Measurements from ENCODE around the gene PCSK6.
"Not testable (repeated sequence)": the region's sequence is repeated elsewhere in the genome, so short reads cannot be mapped to it uniquely, and the experiment has no call there.

The PCSK6 gene

DNA sequence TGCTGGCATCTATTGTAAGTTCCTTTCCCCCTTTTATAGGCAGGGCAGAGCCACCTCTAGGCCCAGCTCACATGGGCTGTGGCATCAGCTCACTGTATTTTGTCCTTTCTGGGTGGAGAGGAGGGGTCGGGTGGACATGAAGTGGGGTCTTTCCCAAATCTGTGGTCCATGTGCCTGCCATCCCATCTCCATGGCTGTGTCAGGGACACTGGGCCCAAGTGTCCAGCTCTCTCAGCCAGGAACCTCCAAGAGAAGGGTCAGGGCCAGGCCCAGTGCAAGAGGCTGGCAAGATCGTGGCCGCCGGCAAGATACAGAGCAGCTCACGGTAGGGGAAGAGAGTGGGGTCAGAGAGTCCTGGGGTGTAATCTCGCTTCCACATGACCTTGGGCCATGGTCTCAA lies 85.3 kb downstream of the PCSK6 start:
- CTCF ChIA-PET = no interaction called here

DNA sequence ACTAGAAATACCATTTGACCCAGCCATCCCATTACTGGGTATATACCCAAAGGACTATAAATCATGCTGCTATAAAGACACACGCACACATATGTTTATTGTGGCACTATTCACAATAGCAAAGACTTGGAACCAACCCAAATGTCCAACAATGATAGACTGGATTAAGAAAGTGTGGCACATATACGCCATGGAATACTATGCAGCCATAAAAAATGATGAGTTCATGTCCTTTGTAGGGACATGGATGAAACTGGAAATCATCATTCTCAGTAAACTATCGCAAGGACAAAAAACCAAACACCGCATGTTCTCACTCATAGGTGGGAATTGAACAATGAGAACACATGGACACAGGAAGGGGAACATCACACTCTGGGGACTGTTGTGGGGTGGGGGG lies 86.6 kb downstream of the PCSK6 start:
- CTCF ChIA-PET; DNase-seq (ENCODE audit: extremely low spot score); POLR2A ChIA-PET: not testable (repeated sequence)

More for the DNA sequence above, 85.3 kb downstream of the PCSK6 start:
- POLR2A ChIA-PET = no interaction called here
- TF ChIP-seq FOXA1 (IDR thresholded peaks at IDR 0.05) (no peak), FOXK2 (IDR thresholded peaks at IDR 0.05) (no peak), FOXM1 (IDR thresholded peaks at IDR 0.05; ENCODE audit: borderline replicate concordance) (no peak), BHLHE40 (IDR thresholded peaks at IDR 0.05; ENCODE audit: borderline replicate concordance) (no peak)
- DNase-seq (ENCODE audit: extremely low spot score) = no peak

DNA sequence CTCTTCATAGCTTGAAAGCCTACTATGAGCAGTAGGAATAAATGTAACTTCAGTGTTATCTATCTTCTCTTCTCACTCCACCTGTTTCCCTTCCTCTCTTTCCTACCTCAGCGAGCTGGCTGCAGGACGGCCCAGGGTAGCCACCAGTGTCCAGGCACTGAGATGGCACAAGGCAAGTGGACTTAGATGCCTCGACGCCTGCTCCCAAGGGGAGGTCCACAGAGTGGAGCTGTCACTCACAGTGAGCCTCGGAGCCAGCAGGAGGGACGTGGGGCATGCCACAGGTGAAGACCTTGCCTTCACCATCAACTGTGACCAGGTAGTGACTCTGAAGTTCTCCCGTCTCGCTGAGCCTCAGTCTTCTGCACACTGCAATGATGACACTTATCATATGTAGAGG lies 88.2 kb downstream of the PCSK6 start:
- POLR2A ChIA-PET = no interaction called here
- CTCF ChIA-PET = no interaction called here
- TF ChIP-seq FOXK2 (IDR thresholded peaks at IDR 0.05) = no peak
- DNase-seq (ENCODE audit: extremely low spot score) = no peak

DNA sequence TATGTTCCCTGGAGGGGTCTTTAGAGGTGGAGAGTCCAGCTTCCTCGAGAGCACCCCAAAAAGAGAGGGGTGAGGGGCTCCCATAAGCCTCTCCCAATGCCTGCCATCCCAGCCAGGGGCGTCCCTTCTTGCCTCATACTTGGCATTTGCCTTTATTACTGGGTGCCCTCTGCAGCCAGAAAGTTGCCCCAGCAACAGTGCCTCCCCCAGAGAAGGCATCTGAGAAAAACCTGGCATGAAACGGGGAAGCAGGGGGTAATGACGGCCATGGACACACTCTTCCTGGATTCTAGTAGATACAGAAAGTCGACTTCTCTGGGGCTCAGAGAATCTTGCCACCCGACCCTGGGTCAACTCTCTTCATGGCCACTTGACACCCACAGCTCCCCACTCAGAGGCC lies 90.1 kb downstream of the PCSK6 start:
- DNase-seq (ENCODE audit: extremely low spot score) = no peak
- TF ChIP-seq, protein P1, sequence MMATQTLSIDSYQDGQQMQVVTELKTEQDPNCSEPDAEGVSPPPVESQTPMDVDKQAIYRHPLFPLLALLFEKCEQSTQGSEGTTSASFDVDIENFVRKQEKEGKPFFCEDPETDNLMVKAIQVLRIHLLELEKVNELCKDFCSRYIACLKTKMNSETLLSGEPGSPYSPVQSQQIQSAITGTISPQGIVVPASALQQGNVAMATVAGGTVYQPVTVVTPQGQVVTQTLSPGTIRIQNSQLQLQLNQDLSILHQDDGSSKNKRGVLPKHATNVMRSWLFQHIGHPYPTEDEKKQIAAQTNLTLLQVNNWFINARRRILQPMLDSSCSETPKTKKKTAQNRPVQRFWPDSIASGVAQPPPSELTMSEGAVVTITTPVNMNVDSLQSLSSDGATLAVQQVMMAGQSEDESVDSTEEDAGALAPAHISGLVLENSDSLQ (IDR thresholded peaks at IDR 0.05) = no peak
- TF ChIP-seq SP1 (IDR thresholded peaks at IDR 0.05) = no peak
- TF ChIP-seq SUZ12 (IDR thresholded peaks at IDR 0.05) = no peak
- TF ChIP-seq CTBP1 (IDR thresholded peaks at IDR 0.05; ENCODE audit: borderline replicate concordance) = no peak
- no peak for TF ChIP-seq BHLHE40 (IDR thresholded peaks at IDR 0.05; ENCODE audit: borderline replicate concordance)
- POLR2A ChIA-PET = no interaction called here
- CTCF ChIA-PET = interaction anchor here (0.6 kb wide), 1 partner anchor 241 kb away, joined by 3 read pairs; no protein-coding TSS in a partner anchor

DNA sequence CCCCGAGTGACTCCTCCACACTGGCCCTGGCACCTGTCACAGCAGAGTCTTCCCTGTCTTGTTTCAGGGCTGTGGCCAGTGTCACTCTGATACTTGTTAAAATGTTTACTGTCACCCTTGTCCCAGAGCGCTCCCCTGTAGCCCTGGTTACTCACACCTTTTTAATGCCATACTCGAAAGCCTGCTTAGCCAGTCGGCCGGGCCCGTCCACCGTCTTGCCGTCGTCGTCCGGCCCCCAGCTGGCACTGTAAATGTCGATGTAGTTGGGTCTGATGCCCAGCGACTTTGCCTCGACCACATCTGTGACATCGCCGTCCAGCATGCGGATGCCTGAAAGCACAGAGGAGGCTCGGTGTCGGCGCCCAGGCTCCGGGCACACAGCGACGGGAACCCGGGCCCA lies 91.3 kb downstream of the PCSK6 start:
- no peak for DNase-seq (ENCODE audit: extremely low spot score)
- TF ChIP-seq FOXK2 (IDR thresholded peaks at IDR 0.05) (no peak), SUZ12 (IDR thresholded peaks at IDR 0.05) (no peak), FOXM1 (IDR thresholded peaks at IDR 0.05; ENCODE audit: borderline replicate concordance) (no peak), ELF4 (IDR thresholded peaks at IDR 0.05) (no peak), HDGF (IDR thresholded peaks at IDR 0.05; ENCODE audit: borderline replicate concordance) (no peak), FOXA1 (IDR thresholded peaks at IDR 0.05) (no peak), LEF1 (IDR thresholded peaks at IDR 0.05; ENCODE audit: borderline replicate concordance) (no peak), ARNT (IDR thresholded peaks at IDR 0.05) (no peak), L3MBTL2 (conservative IDR thresholded peaks at IDR 0.05) (no peak), SP1 (IDR thresholded peaks at IDR 0.05) (no peak), NFRKB (IDR thresholded peaks at IDR 0.05) (no peak), BHLHE40 (IDR thresholded peaks at IDR 0.05; ENCODE audit: borderline replicate concordance) (no peak), TARDBP (IDR thresholded peaks at IDR 0.05) (no peak), ZNF384 (IDR thresholded peaks at IDR 0.05) (no peak), CTBP1 (IDR thresholded peaks at IDR 0.05; ENCODE audit: borderline replicate concordance) (no peak)
- TF ChIP-seq, protein P1 (IDR thresholded peaks at IDR 0.05) = no peak
- CTCF ChIA-PET = no interaction called here
- POLR2A ChIA-PET = no interaction called here

DNA sequence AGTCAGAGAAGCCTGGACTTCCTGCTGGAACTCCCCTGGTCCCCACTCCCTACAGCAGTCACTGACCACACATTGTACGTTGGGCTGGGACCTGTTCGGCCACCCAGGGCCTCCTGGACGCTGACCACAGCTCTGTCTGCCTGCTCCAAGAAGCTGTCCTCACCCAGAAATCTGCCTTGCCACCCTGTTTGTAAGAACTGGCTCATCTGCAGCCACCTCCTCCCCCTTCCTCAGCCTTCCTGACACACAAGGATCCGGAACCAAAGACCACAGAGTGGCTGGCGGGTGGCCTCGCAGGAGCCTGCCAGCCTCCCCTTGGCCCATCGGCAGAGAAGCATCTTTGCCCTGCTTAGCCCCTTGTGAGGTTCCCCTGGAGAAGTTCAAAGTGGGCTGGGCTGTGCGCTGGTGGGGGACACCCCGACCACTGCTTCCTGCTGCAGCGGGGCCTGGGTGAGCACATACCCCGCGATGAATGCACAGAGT lies 91.9 kb downstream of the PCSK6 start:
- ChIA-PET POLR2A (no interaction called here), CTCF (no interaction called here)
- TF ChIP-seq CTBP1 (IDR thresholded peaks at IDR 0.05; ENCODE audit: borderline replicate concordance) (no peak), L3MBTL2 (conservative IDR thresholded peaks at IDR 0.05) (no peak), SP1 (IDR thresholded peaks at IDR 0.05) (no peak), TARDBP (IDR thresholded peaks at IDR 0.05) (no peak), ARNT (IDR thresholded peaks at IDR 0.05) (no peak)
- TF ChIP-seq, protein P1 (IDR thresholded peaks at IDR 0.05) = no peak
- DNase-seq (ENCODE audit: extremely low spot score) = no peak

DNA sequence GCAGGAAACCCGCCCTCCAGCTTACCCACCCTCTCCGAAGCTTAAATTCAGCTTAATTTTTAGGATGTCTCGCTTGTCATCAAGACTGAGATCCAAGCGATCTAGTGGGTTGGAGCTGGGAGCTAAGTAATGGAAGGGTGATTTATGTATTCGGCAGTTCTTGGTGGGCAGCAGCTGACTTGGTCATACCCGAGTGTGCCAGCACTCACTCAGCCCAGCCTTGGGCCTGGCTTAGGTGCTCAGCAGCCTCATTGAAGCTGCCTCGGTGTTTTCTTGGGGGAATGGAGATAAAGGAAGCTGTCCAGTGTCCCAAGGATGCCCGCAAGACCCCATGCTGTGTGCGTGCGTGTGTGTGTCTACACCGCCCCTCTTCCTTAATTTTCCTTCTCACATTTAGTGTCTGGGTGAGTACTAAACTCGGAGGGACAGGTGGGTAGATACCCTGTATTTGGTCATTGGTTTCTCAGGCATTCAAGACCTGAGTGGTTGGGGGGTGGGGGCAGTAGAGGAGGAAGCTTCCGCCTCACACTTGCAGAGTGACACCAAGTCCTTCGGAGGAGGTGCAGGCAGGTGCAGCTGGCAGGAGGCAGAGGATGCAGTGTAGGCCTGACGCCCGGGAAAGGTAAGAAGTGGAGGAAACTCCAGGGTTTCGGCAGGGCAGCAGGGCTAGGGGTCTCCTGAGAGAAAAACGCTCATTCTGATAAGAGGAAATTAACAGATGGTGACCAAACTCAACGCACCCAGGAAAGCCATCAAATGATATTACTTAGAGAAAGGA lies 92.8 kb downstream of the PCSK6 start:
- ChIA-PET POLR2A (no interaction called here), CTCF (no interaction called here)
- TF ChIP-seq SUZ12 (IDR thresholded peaks at IDR 0.05) = no peak
- TF ChIP-seq L3MBTL2 (conservative IDR thresholded peaks at IDR 0.05) = no peak
- no peak for TF ChIP-seq CTBP1 (IDR thresholded peaks at IDR 0.05; ENCODE audit: borderline replicate concordance)
- TF ChIP-seq HDGF (IDR thresholded peaks at IDR 0.05; ENCODE audit: borderline replicate concordance) = no peak
- TF ChIP-seq, protein P1 (IDR thresholded peaks at IDR 0.05) = no peak
- no peak for TF ChIP-seq FOXK2 (IDR thresholded peaks at IDR 0.05)
- TF ChIP-seq TARDBP (IDR thresholded peaks at IDR 0.05) = no peak
- no peak for TF ChIP-seq ELF4 (IDR thresholded peaks at IDR 0.05)
- TF ChIP-seq FOXA1 (IDR thresholded peaks at IDR 0.05) = no peak
- no peak for TF ChIP-seq ARNT (IDR thresholded peaks at IDR 0.05)
- DNase-seq (ENCODE audit: extremely low spot score) = no peak
